NCI-H774 (cell line): ENCODE measurements around the gene MAD2L1.

Experiments
- DNase-seq: peaks from one replicate; lab custom pipeline; 2025; lab: John Stamatoyannopoulos, UW

The MAD2L1 gene

DNA sequence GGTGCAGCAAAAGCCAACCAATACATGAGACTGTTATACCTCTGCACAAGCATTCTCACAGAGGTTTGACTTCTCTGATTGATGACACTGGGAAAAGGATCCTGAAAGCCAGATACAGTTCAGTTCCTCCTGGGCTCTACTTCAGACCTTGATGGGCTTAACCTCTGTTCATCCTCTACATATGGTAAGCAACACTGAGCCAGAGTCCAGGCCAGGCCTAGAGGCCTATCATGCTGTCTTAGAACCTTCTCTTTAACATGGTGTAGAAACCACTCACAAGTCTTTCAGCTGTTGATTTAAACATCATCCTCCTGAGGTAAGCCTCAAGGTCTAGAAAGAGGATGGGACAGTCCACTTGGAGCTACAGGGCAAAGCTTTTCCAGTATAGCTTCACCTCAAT, 9.2 kb downstream of the MAD2L1 start:
- DNase-seq, result no peak

DNA sequence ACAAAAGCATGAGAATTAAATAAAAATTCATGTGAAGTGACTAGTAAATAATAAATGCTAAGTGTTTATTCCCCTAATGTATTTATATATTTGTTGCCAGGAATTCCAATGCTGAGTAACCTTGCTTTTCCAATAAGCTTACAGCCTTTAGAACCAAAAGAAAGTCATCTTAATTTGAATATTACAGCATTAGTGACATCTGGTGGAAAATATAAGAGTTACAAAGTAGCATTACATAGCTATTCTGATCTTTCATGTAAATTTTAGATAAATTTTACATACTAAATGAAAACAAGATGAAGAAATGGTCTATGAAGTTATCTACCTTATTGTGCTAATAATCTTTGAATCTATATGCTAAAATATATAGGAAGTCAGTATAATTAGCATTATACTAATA, 10.4 kb downstream of the MAD2L1 start:
- no peak for DNase-seq

DNA sequence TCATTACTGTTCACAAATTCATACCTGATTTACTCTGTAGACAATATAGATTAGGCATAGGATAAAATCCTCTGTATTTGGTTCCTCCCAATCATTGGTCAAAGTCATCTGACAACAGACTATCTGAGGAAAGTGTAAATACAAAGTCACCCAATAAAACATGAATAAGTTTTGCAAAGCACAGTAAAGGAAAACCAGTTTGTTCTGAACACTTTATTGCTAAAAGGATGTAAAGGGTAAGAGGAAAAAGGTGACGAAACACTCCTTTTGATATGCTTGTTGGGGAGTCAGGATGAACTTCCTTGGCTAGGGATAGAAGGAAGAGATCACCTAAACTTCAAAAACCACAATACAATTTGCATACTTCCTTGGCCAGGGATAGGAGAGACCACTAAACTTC, 10.9 kb downstream of the MAD2L1 start:
- no peak for DNase-seq

DNA sequence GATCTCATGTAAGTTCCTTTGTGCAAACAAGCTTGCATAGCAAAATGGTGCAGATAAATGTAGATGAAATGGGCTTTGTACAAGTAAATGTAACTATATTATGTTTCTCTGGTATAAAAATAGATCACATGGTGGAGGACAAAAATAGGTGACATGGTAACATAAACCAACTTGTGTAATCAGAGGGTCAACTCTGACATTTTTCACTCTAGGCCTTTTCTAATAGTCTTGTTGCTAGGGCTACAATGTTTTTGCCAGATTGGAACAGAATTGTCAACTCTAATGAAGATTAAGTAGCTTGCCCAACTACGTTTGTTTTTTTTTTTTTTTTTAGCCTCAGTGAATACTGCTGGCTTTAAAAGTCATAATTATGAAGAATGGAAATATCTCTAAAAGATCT, 11.5 kb downstream of the MAD2L1 start:
- peak; percentile 22 for DNase-seq

DNA sequence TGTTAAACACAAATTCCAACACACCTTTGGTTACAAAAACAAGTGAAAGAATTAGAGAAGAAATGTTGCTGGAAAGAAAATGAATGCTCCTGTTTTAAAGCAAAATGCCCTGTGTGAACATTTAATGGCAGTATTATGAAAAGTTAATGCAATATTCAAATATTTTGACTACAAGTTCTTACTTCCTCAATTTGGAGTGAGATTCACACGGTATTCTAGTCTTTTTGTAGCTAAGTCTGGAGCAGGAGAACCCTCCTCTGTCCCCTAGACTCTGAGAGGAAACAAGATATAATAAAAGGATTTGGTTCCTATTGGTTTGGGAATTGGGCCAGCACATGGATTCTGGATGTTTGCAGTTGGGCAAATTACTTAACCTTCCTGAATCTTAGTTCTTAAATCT, 12.7 kb downstream of the MAD2L1 start:
- no peak for DNase-seq

DNA sequence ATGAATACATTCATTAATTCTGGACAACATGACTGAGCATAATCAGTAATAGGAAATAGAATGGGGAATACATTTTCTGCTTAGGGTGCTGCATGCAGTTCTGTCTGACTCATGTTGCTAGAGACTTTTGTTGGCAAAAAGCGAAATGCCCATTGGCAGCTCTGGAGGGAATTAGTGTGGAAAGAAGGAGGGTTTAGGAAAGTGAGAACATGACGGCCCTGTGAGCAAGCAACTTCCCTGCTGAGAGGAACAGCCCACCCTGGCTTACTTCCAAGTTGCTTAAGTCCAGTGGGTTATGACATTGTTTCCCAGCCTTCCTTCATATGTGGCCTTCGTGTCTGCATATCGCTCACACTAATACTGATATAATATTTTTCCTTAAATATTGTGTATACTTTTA, 13.8 kb downstream of the MAD2L1 start:
- DNase-seq, result no peak

DNA sequence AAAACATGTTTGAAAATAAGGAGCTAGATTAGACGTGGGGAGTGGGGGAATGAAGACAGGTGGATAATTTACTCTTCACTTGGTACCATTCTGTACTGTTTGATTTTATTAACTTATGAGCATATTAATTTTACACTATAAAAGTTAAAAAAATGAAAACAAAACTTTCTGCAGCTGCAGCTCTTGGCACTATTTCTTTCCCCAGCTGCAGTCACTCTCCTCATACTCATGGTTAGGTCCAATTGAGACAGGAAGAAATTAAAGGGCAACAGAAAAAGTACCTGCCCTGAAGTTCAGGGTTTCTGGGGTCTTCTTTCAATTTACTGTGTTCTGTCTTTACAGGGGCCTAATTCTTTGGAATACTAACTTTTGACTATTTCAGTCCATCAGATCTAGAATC, 15.4 kb downstream of the MAD2L1 start:
- no peak for DNase-seq

DNA sequence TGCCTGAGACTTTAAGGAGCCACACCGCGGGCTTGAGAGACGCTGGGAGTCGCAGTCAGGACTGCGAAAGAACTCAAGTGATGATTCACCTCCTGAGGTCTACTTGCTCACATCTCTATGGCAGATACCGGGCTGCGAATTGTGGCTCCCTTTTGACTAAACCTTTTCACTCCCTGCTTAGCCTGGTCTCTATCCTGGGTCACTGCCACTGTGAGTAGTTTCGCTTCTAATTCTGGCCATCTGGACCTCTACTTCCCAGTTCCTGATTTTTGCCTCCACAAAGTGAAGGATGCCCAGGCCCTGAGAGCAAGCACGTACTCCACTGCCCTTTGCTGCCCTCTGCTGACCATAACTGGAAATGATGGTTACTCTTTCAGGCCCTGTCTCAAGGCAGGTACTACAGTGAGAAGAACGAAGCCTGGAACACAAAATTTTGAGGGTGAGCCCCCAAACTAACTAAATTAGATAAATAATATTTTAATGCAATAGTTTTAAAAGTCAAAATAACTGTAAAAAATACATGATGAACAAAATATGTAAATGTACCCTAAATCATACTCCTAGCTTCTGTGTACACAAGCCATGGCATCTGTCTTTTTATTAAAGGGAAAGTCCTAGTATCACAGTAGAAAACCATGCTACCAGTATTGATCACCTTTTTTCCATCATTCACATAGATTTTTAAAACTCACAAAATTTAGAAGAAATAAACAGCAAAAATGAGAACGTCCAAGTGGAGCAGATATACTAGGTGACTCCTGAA, 16.7 kb downstream of the MAD2L1 start:
- DNase-seq, result no peak

DNA sequence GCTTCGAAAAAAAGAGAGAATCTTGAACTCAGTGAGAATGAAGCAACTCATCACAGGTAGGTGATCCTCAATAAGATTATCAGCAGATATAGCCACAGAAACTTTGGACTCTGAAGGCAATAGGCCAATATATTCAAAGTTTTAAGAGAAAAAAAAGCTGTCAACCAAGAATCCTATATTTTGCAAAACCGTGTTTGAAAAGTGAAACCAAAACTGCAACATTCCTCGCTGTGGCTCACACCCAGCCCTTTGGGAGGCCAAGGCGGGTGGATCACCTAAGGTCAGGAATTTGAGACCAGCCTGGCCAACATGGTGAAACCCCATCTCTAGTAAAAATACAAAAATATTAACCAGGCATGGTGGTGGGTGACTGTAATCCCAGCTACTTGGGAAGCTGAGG, 22.8 kb downstream of the MAD2L1 start:
- DNase-seq, result no peak

DNA sequence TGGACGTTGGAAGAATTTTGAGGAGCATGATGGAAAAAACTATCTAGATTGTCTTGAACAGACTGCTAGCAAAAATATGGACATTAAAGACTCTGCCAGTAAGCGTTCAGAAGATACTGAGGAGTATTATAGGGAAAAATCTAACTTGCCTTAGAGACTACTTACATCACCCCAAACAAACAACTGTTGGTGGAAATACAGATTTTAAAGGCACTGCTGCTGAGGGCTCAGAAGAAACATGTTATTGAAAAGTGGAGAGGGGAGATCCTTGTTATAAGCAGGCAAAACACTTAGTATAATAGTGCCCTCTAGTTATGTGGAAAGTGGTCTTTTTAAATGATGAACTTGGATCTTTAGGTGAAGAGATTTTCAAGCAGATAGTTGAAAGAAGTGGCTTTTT, 29.2 kb downstream of the MAD2L1 start:
- no peak for DNase-seq

DNA sequence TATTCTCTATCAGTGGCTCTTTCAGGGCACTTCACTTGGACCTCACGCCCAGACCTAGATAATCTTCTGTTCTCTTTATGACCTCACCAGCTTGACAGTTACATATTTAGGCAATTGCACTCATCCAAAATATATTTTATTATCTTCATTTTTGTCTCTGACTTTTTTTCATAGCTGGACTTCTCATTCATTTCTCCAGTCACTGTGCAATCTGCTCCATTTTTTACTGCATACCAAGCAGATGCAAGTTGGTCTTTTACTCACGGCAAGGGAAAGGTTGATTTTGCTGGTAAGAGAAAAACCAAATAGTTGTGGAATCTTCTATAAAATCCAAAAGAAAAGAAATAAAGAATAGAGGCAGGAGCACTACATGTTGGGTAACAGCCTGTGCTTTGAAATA, 31.7 kb downstream of the MAD2L1 start:
- no peak for DNase-seq

DNA sequence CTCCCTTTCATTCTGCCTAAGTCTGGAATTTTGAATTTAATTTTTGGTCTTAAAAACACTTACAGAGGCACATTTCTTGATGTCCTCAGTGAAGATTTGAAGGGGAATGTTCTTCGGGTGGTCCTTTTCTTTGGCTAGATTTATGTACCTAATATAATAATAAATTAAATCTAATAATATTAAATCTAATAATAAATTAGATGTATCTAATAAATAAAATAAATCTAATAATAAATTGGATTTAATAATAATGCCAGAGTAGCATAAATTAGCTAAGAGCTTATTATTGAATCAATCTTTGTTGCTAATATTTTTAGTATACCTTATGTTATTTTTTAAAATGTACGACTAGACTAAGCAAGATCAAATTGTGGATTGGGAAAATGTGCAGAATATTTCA, 39.8 kb downstream of the MAD2L1 start:
- no peak for DNase-seq

DNA sequence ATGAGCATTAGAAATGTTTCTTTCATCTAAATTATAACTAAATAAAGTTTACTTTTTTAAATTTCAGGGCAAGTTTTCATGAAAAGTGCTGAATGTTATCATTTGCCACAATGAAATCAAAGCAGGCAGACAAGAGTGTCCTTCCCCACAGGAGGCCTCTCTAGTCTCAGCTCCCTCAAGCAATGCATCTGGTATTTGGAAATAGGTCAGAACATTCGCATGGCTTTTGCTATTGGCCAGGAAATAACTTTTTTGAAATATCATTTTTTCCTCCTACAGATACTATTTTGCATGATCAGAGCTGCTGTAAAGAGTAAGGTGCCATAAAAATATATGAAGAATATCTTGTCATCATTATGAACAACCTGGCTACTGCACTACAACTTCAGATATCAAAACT, 41.1 kb downstream of the MAD2L1 start:
- no peak for DNase-seq

DNA sequence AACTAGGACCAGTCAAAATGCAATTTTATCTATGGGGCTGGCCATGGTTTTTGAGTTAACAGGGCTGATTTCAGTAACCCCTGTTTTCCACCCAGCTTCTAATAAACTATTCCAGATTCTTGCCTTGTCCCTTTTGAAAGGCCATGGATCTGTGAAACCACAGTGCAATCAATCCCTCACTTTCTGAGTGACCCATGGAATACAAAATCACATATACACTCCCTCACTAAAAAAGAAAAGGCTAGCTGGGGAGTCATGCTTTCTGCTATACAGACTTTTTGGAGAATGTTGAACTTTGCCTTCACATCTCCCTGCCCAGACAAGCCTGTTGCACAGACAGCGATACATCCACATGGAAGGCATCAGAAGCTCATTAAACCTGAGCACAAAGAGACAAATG, 47.9 kb downstream of the MAD2L1 start:
- DNase-seq, result no peak

DNA sequence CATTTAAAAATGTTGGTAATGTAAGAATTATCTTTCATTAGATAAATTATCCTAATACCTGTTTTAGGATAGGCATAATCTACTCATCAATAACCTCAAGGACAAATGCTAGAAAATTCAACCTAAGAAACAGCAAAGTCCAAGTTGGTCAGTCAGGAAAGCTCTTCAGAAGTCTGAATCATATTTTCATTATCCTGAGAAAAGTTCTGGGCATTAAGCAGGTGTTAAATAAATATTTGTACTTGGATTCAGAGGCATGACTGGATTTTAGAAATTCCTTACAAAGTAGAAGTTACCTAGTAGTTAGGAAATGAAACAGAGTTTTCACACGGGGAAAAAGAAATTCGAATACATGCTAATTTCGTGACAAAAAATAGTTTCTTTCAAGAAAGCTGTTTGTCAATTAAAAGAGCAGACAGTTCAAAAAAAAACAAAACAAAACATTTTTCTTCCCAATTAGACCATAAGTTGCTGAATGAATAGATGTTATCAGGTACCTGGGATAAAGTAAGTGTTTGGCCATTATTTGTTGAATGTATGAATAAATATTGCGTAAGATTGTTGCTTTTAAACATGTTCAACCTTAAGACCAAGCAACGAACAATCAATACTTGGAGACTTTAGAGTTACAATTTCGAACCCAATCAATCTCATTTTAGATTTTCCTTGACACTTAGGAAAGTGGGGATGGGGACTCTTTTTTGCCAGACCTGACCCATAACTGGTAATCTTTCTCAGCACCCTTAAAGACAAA, 48.5 kb downstream of the MAD2L1 start:
- DNase-seq, result no peak

DNA sequence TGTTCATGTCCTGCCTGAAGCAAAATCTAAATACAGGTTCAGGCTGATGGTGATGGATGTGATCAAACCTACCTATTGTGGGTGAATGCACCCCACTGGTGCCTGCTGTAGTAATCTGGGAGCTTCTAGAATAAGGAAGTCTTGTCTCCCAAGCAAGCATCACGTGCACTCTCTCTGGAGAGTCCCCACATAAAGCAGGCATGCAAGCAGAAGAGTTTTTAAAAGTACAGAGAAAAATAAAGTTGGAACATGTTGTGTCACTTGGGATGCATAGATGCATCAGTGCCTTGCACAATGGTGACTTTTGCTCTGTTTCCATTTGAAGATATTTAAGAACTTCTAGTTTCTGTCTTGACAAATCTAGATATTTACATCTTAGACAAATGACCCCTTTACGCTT, 54.9 kb downstream of the MAD2L1 start:
- DNase-seq, result no peak

DNA sequence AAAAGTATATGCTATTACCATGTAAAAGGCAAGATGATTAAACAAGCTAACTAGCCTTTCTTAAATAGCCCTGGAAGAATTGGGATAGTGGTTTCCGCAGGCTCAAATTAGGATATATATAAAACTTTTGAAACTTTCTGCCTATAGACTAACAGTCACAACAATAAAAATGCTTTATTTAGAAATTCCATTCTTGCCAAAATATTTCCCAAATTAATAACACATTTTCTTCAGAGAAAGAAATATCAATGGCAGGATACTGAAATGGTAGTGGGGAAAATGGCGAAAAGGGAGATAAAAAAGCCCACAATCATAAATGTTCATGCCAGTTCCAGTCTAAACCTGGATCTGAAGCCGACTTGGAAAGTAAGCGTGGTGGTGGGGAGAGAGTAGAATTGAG, 56.0 kb downstream of the MAD2L1 start:
- no peak for DNase-seq

DNA sequence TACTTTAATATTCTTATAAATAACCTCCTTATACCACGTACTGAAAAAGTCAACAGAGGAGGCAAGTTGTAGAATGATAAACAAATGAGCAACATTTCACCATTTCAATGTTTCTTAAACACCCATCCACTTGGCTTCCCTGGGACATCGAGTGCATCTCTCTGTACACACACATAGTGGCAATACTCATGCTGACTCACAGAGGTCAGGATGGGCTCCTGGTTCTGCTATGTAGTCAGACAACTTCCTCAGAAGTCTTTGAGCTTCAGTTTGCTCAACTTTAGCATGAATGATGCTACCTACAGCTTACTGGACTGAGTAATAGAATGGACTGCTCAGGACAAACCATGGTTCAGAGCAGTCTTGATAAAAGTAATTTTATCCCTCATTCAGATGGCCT, 56.9 kb downstream of the MAD2L1 start:
- no peak for DNase-seq

DNA sequence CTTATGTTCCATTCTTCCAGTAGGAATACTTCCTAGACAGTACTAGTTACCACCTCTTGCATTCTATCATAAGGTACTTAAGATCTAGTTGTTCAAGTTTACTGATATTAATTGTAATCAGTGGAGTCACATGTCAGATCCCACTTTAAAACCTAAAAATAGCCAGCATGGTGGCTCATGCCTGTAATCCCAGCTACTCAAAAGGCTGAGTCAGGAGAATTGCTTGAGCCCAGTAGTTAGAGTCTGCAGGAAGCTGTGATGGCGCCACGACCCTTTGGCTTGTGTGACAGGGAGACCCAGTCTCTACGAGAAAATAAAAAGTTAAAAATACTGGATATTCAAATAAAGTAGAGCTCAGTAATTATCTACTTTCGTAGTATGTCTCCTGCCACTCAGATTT, 57.7 kb downstream of the MAD2L1 start:
- DNase-seq, result no peak

DNA sequence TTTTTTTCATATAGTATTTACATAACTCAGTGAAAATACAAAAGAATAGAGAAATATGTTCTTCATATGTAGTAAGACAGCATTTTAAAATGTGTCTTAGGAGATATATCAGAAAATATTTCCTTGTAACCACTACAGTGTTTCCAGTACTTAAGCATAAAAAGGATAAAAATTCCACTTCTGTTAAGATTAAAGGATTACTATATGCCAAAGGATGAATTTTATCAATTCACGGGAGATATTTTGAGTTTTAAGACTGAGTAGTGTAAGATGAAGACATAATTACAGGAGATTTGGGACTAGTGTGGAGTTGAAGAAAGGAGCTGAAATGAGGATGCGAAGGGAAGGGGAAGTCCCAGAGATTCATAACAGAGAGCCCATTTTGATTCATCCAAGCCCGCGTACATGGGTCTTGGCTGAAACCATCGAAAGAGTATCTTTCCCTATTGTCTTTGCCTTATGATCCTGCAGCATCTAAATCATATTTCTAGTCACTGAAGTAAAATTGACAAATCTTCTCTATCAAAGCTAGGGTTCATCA, 58.7 kb downstream of the MAD2L1 start:
- no peak for DNase-seq

DNA sequence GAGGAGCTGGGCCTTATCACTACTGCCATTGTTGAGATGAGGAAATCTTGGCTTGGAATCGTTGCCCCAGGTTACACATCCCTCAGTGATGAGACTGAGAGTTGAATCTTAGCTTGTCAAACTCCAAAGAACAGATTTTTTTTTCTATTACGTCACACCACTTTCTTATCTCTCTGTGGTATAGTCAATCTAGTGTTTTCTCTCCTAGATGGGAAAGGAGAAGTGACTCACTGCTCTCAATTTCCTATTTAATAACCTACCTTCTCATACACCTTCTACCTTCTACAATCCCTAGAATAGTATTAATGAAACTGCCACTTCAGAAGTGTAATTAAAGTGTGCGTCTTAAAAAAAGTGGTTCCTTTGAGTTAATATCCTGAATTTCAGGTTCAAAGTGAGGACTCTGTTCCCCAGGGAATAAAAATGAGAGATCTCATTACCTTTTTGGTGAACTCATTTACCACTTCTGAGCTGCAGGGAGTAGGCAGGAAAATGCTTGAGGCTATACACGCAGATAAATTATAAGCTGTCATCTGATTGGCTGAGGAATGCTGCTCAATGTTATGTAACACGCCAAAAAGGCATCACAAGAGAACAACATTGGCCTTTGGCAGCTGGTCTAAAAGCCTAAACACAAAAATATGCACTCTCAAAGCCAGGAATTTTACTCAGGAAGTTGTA, 59.3 kb downstream of the MAD2L1 start:
- DNase-seq, result no peak
